CD4-positive, alpha-beta memory T cell (primary cell): ENCODE results near the gene GNG3. TPM values are rescaled to one million over a fixed set of nuclear protein-coding genes. Genes with fewer than 3 reads are reported as not detected.
"Not testable (repeated sequence)": the region's sequence is repeated elsewhere in the genome, so short reads cannot be mapped to it uniquely, and the experiment has no call there.

Experiments
- CTCF ChIA-PET: fragments of 350-600 bp; sonication (Branson Sonifier 250); formaldehyde crosslinking; loops from one replicate; lab custom pipeline; 2021; ENCODE audit warnings: inconsistent platforms; ENCODE audit not compliant: partially characterized antibody; lab: Charles Lee
- POLR2A ChIA-PET: fragments of 350-600 bp; sonication (Branson Sonifier 250); formaldehyde crosslinking; loops from one replicate; lab custom pipeline; 2021; ENCODE audit not compliant: partially characterized antibody; lab: Charles Lee
- DNase-seq, 5 donors: peaks; one replicate each; pipeline versions ENCODE4 v3.0.0 to v3.0.0-alpha.2; 2020 to 2022; ENCODE audit warnings: mixed read lengths in 1 of 5
- H3K27ac ChIP-seq: one replicate; pipeline ENCODE4 v1.7.0; 2013; ENCODE audit warnings: low read depth, low read length
- H3K27me3 ChIP-seq: 2 replicates; pipeline ENCODE4 v1.7.0; 2013; ENCODE audit warnings: mild to moderate bottlenecking, low read length, moderate library complexity; ENCODE audit not compliant: insufficient read depth
- H3K36me3 ChIP-seq: 2 replicates; pipeline ENCODE4 v1.7.0; 2013; ENCODE audit warnings: mild to moderate bottlenecking, low read length, moderate library complexity; ENCODE audit not compliant: insufficient read depth
- H3K4me1 ChIP-seq: 2 replicates; pipeline ENCODE4 v1.7.0; 2013; ENCODE audit warnings: mild to moderate bottlenecking, low read length, moderate library complexity; ENCODE audit not compliant: insufficient read depth
- H3K4me3 ChIP-seq, 2 donors: one replicate each; pipeline ENCODE4 v1.7.0; 2013; ENCODE audit warnings: low read length in 2 of 2, mild to moderate bottlenecking in 1 of 2
- H3K9me3 ChIP-seq, 2 donors: one replicate each; pipeline ENCODE4 v1.7.0; 2013; ENCODE audit warnings: low read length in 2 of 2, control low read depth in 1 of 2; ENCODE audit not compliant: control insufficient read depth in 1 of 2
- H3K27ac Mint-ChIP-seq, 7 donors: one replicate each; pipeline ENCODE4 v1.8.0; 2020 to 2021; ENCODE audit warnings: mixed read lengths in 7 of 7, mild to moderate bottlenecking in 6 of 7, inconsistent platforms in 3 of 7, moderate library complexity in 3 of 7
- H3K27me3 Mint-ChIP-seq, 2 donors: one replicate each; pipeline ENCODE4 v1.8.0; 2020 to 2021; ENCODE audit warnings: mixed read lengths in 2 of 2
- H3K36me3 Mint-ChIP-seq, 2 donors: one replicate each; pipeline ENCODE4 v1.8.0; 2020 to 2021; ENCODE audit warnings: mixed read lengths in 2 of 2, inconsistent platforms in 1 of 2, mild to moderate bottlenecking in 1 of 2
- H3K4me1 Mint-ChIP-seq, 4 donors: one replicate each; pipeline ENCODE4 v1.8.0; 2020 to 2021; ENCODE audit warnings: mixed read lengths in 4 of 4, mild to moderate bottlenecking in 1 of 4
- H3K4me3 Mint-ChIP-seq, 8 donors: one replicate each; pipeline ENCODE4 v1.8.0; 2020 to 2021; ENCODE audit warnings: mixed read lengths in 8 of 8, mild to moderate bottlenecking in 7 of 8, moderate library complexity in 6 of 8, inconsistent platforms in 3 of 8
- H3K9me3 Mint-ChIP-seq, 8 donors: one replicate each; pipeline ENCODE4 v1.8.0; 2020 to 2021; ENCODE audit warnings: mixed read lengths in 8 of 8, mild to moderate bottlenecking in 5 of 8, inconsistent platforms in 3 of 8, moderate library complexity in 1 of 8
- intact Hi-C: fragments of 100-400 bp; cut with micrococcal nuclease; formaldehyde crosslinking; loops from one replicate; pipeline ENCODE4 v1.15.1; 2023
- polyA plus RNA-seq, 2 donors: library from polyadenylated mRNA; unstranded; fragments of 300-500 nt; fragmentation: Illumina TruSeq; gene quantifications; one replicate each; pipeline ENCODE4 v1.2.3, GENCODE V29; 2021
- total RNA-seq, 2 experiments: library from RNA; stranded (reverse); gene quantifications; one replicate each; pipeline ENCODE4 v1.2.3, GENCODE V29; 2021

The GNG3 gene
- total and polyA plus RNA-seq, 4 experiments from 2014 or later: not detected

- Mint-ChIP-seq H3K27ac (peak within 1 kb of the TSS; percentile 98 to 99 (median 99)), H3K9me3 (peaks cover 0 to 2% (median 0%) of the 10 kb centered on the region in 8 donors), H3K36me3 (peaks cover 27 to 54% of the 10 kb centered on the region in 2 donors), H3K4me1 (peaks cover 32 to 79% (median 48%) of the 10 kb centered on the region in 4 donors), H3K4me3 (peak within 1 kb of the TSS; percentile 84 to 97 (median 94)), H3K27me3 (no peaks in the 10 kb centered on the region)
- POLR2A ChIA-PET: interaction anchor here (0.6 to 15.3 kb wide), 38 partner anchors 9 to 1995 kb away, joined by 3 to 283 read pairs (median 8); partner anchors contain the start of genes B3GAT3, BSCL2, C11orf98 and CSKMT
- peak; percentile 83 to 90 (median 85) for DNase-seq
- peaks cover 9% of the 10 kb centered on the region for H3K36me3 ChIP-seq
- no peaks in the 10 kb centered on the region for H3K9me3 ChIP-seq
- peaks cover 42% of the 10 kb centered on the region for H3K4me1 ChIP-seq
- peak within 1 kb of the TSS; percentile 95 to 99 for H3K4me3 ChIP-seq
- intact Hi-C loops: loop anchor here (1.0 to 2.0 kb wide), 4 partner anchors 26 to 104 kb away; partner anchors contain the start of genes STX5, TAF6L, TEX54 and ZBTB3
- CTCF ChIA-PET: interaction anchor here (0.7 to 3.3 kb wide), 11 partner anchors 11 to 153 kb away, joined by 3 to 21 read pairs (median 4); partner anchors contain the start of genes POLR2G, SLC3A2, TMEM179B and ZBTB3
- peak within 1 kb of the TSS; percentile 93 for H3K27ac ChIP-seq
- no peaks in the 10 kb centered on the region for H3K27me3 ChIP-seq
These were observed 20.9 kb downstream of the GNG3 start, which contains the start of gene TTC9C for GRCh38 chr11:62728171-62728988. TSS of gene TTC9C (plus strand) at chr11:62728486. CDS start at chr11:62728849, 363 bp downstream.

GRCh38 chr11:62730076-62730475, 22.6 kb downstream of the GNG3 start:
- intact Hi-C loops, H3K36me3 ChIP-seq, DNase-seq, H3K9me3 ChIP-seq, H3K27ac ChIP-seq, H3K27me3 ChIP-seq, H3K27me3 Mint-ChIP-seq, H3K9me3 Mint-ChIP-seq: not testable (repeated sequence)
- peak overlapping the region; percentile 9 to 35 for H3K4me3 ChIP-seq
- peak overlapping the region; percentile 63 to 97 (median 88) for H3K4me3 Mint-ChIP-seq
- H3K36me3 Mint-ChIP-seq: peaks cover 18 to 40% of the 10 kb centered on the region in 2 donors
- peaks cover 26% of the 10 kb centered on the region for H3K4me1 ChIP-seq
- ChIA-PET CTCF (interaction anchor here (0.9 to 1.6 kb wide), 7 partner anchors 10 to 63 kb away, joined by 3 to 5 read pairs (median 4); no protein-coding TSS in a partner anchor), POLR2A (interaction anchor here (1.0 to 15.3 kb wide), 10 partner anchors 18 to 151 kb away, joined by 3 to 283 read pairs (median 76); partner anchors contain the start of genes BSCL2, C11orf98, CSKMT and GNG3)
- peak overlapping the region in 4 of 7 donors; percentile 9 to 55 (median 24) for H3K27ac Mint-ChIP-seq
- H3K4me1 Mint-ChIP-seq: peaks cover 19 to 62% (median 33%) of the 10 kb centered on the region in 4 donors

GRCh38 chr11:62732830-62733229, 25.4 kb downstream of the GNG3 start:
- H3K4me3 Mint-ChIP-seq: peak overlapping the region in 1 of 8 donors; percentile 20
- ChIA-PET POLR2A (no interaction called here), CTCF (interaction anchor here (0.7 kb wide), 1 partner anchor 9 kb away, joined by 3 read pairs; no protein-coding TSS in a partner anchor)

GRCh38 chr11:62737196-62737595, 29.7 kb downstream of the GNG3 start:
- POLR2A ChIA-PET: interaction anchor here (0.5 to 1.6 kb wide), 2 partner anchors 9 to 126 kb away, joined by 3 to 5 read pairs; partner anchors contain the start of gene TTC9C
- intact Hi-C loops: no loop called here
- H3K36me3 Mint-ChIP-seq: peaks cover 27 to 43% of the 10 kb centered on the region in 2 donors
- H3K4me1 Mint-ChIP-seq: peaks cover 6 to 8% (median 7%) of the 10 kb centered on the region in 4 donors
- H3K9me3 Mint-ChIP-seq: no peaks in the 10 kb centered on the region
- no peaks in the 10 kb centered on the region for H3K9me3 ChIP-seq
- no peak overlapping the region for H3K4me3 ChIP-seq
- H3K27me3 ChIP-seq: no peaks in the 10 kb centered on the region
- no peaks in the 10 kb centered on the region for H3K4me1 ChIP-seq
- H3K27me3 Mint-ChIP-seq: no peaks in the 10 kb centered on the region
- no peak overlapping the region for H3K27ac ChIP-seq
- H3K27ac Mint-ChIP-seq: no peak overlapping the region
- CTCF ChIA-PET: interaction anchor here (1.3 kb wide), 1 partner anchor 49 kb away, joined by 3 read pairs; no protein-coding TSS in a partner anchor
- H3K4me3 Mint-ChIP-seq: no peak overlapping the region
- H3K36me3 ChIP-seq: peaks cover 25% of the 10 kb centered on the region
- no peak for DNase-seq

More at GRCh38 chr11:62732830-62733229, 25.4 kb downstream of the GNG3 start:
- Mint-ChIP-seq H3K36me3 (peaks cover 15 to 39% of the 10 kb centered on the region in 2 donors), H3K9me3 (no peaks in the 10 kb centered on the region), H3K4me1 (peaks cover 12 to 38% (median 25%) of the 10 kb centered on the region in 4 donors), H3K27ac (peak overlapping the region in 5 of 7 donors; percentile 10 to 60 (median 24)), H3K27me3 (no peaks in the 10 kb centered on the region)
- intact Hi-C loops: no loop called here
- Histone ChIP-seq H3K27ac (no peak overlapping the region), H3K4me3 (no peak overlapping the region), H3K36me3 (peaks cover 15% of the 10 kb centered on the region), H3K4me1 (peaks cover 18% of the 10 kb centered on the region), H3K27me3 (no peaks in the 10 kb centered on the region), H3K9me3 (no peaks in the 10 kb centered on the region)
- peak in 3 of 5 donors; percentile 19 to 37 (median 32) for DNase-seq

- no peak for DNase-seq
- Mint-ChIP-seq H3K4me1 (peaks cover 9 to 26% (median 14%) of the 10 kb centered on the region in 4 donors), H3K4me3 (no peak overlapping the region), H3K27ac (no peak overlapping the region), H3K36me3 (peaks cover 8 to 14% of the 10 kb centered on the region in 2 donors), H3K9me3 (no peaks in the 10 kb centered on the region), H3K27me3 (no peaks in the 10 kb centered on the region)
- Histone ChIP-seq H3K36me3 (peaks cover 6% of the 10 kb centered on the region), H3K27ac (no peak overlapping the region), H3K4me1 (peaks cover 30% of the 10 kb centered on the region), H3K4me3 (no peak overlapping the region), H3K27me3 (no peaks in the 10 kb centered on the region), H3K9me3 (no peaks in the 10 kb centered on the region)
- CTCF ChIA-PET: interaction anchor here (0.6 to 1.4 kb wide), 3 partner anchors 18 to 71 kb away, joined by 3 to 5 read pairs (median 4); partner anchors contain the start of gene TMEM179B
- POLR2A ChIA-PET: interaction anchor here (1.5 to 1.7 kb wide), 2 partner anchors 20 to 93 kb away, joined by 4 to 11 read pairs; partner anchors contain the start of gene HNRNPUL2
- intact Hi-C loops: no loop called here
These were observed 40.1 kb downstream of the GNG3 start for GRCh38 chr11:62747475-62748160.

- DNase-seq, H3K4me3 Mint-ChIP-seq, H3K27me3 Mint-ChIP-seq, H3K9me3 Mint-ChIP-seq, H3K9me3 ChIP-seq, H3K27ac ChIP-seq, intact Hi-C loops, H3K27me3 ChIP-seq, H3K4me3 ChIP-seq: not testable (repeated sequence)
- Histone ChIP-seq H3K36me3 (peaks cover 11% of the 10 kb centered on the region), H3K4me1 (peaks cover 45% of the 10 kb centered on the region)
- Mint-ChIP-seq H3K4me1 (peaks cover 15 to 45% (median 28%) of the 10 kb centered on the region in 4 donors), H3K36me3 (peaks cover 12 to 23% of the 10 kb centered on the region in 2 donors), H3K27ac (peak overlapping the region in 3 of 7 donors; percentile 22 to 68 (median 46))
- POLR2A ChIA-PET: interaction anchor here (0.6 to 10.0 kb wide), 3 partner anchors 11 to 110 kb away, joined by 4 to 231 read pairs (median 5); partner anchors contain the start of genes HNRNPUL2, POLR2G and TTC9C
- CTCF ChIA-PET: interaction anchor here (1.2 kb wide), 1 partner anchor 36 kb away, joined by 3 read pairs; no protein-coding TSS in a partner anchor
These were observed 42.5 kb downstream of the GNG3 start for GRCh38 chr11:62749931-62750330.
